ENCODE data around the gene WDFY1. TPM values are rescaled to one million over a fixed set of nuclear protein-coding genes. Genes with fewer than 3 reads are reported as not detected.

The WDFY1 gene
- total and polyA plus RNA-seq, 8 donors: 8.2 to 134 (median 31.4) TPM

- no peaks in the 10 kb centered on the region for H3K9me3 ChIP-seq
- TF ChIP-seq POLR2AphosphoS5 (IDR thresholded peaks at IDR 0.05) (no peak), CTCF (IDR thresholded peaks at IDR 0.05) (no peak), POLR2A (IDR thresholded peaks at IDR 0.05) (no peak), EP300 (IDR thresholded peaks at IDR 0.05) (no peak)
- peaks cover 0 to 23% (median 8%) of the 10 kb centered on the region in 4 donors for H3K4me1 ChIP-seq
- H3K4me3 ChIP-seq: no peak overlapping the region
- WGBS, 5 donors: 47 to 63% (median 53%) methylated on average over 3 of the region's 3 CpGs
- intact Hi-C loops (cut with DNase I; ENCODE audit: low total_unique reads): no loop called here
- no peaks in the 10 kb centered on the region for H3K27me3 ChIP-seq
- peak overlapping the region in 1 of 5 donors; percentile 36 for H3K27ac ChIP-seq
- no peaks in the 10 kb centered on the region for H3K36me3 ChIP-seq
- DNase-seq: no peak
These were observed 5.6 kb upstream of the WDFY1 start for GRCh38 chr2:223950448-223951347.

- no peak for DNase-seq
- no peaks in the 10 kb centered on the region for H3K36me3 ChIP-seq
- intact Hi-C loops (cut with DNase I; ENCODE audit: low total_unique reads): no loop called here
- H3K9me3 ChIP-seq: no peaks in the 10 kb centered on the region
- H3K4me1 ChIP-seq: peaks cover 0 to 28% (median 13%) of the 10 kb centered on the region in 4 donors
- H3K27ac ChIP-seq: no peak overlapping the region
- no peak for TF ChIP-seq POLR2AphosphoS5 (IDR thresholded peaks at IDR 0.05)
- TF ChIP-seq POLR2A (IDR thresholded peaks at IDR 0.05): no peak
- no peak for TF ChIP-seq CTCF (IDR thresholded peaks at IDR 0.05)
- TF ChIP-seq EP300 (IDR thresholded peaks at IDR 0.05): no peak
- H3K4me3 ChIP-seq: no peak overlapping the region
- WGBS, 5 donors: 66 to 89% (median 79%) methylated on average over 3 of the region's 3 CpGs
- H3K27me3 ChIP-seq: no peaks in the 10 kb centered on the region
These were observed 4.2 kb upstream of the WDFY1 start for GRCh38 chr2:223949241-223949840.

GRCh38 chr2:223947711-223948205 is 2.6 kb upstream of the WDFY1 start:
- 29 to 50% (median 45%) methylated on average over 5 of the region's 5 CpGs for WGBS, 5 donors
- H3K27me3 ChIP-seq: no peaks in the 10 kb centered on the region
- DNase-seq: no peak
- no peaks in the 10 kb centered on the region for H3K36me3 ChIP-seq
- no peaks in the 10 kb centered on the region for H3K9me3 ChIP-seq
- H3K4me1 ChIP-seq: peaks cover 9 to 39% (median 26%) of the 10 kb centered on the region in 4 donors
- TF ChIP-seq POLR2A (IDR thresholded peaks at IDR 0.05) (no peak), EP300 (IDR thresholded peaks at IDR 0.05) (no peak), POLR2AphosphoS5 (IDR thresholded peaks at IDR 0.05) (no peak), CTCF (IDR thresholded peaks at IDR 0.05) (no peak)
- H3K27ac ChIP-seq: no peak overlapping the region
- H3K4me3 ChIP-seq: no peak overlapping the region
- intact Hi-C loops (cut with DNase I; ENCODE audit: low total_unique reads): no loop called here

- 29 to 51% (median 36%) methylated on average over 4 of the region's 4 CpGs for WGBS, 5 donors
- Histone ChIP-seq H3K36me3 (no peaks in the 10 kb centered on the region), H3K4me3 (peak overlapping the region; percentile 93 to 99 (median 98)), H3K27ac (peak overlapping the region in 2 of 5 donors; percentile 96), H3K9me3 (no peaks in the 10 kb centered on the region), H3K4me1 (peaks cover 18 to 51% (median 40%) of the 10 kb centered on the region in 4 donors), H3K27me3 (no peaks in the 10 kb centered on the region)
- intact Hi-C loops (cut with DNase I; ENCODE audit: low total_unique reads): no loop called here
- no peak for TF ChIP-seq CTCF (IDR thresholded peaks at IDR 0.05)
- no peak for TF ChIP-seq EP300 (IDR thresholded peaks at IDR 0.05)
- TF ChIP-seq POLR2AphosphoS5 (IDR thresholded peaks at IDR 0.05): no peak
- TF ChIP-seq POLR2A (IDR thresholded peaks at IDR 0.05): no peak
- no peak for DNase-seq
These were observed 620 bp upstream of the WDFY1 start for GRCh38 chr2:223945755-223946154.
